Measurements from ENCODE around the gene MAPK12.

The MAPK12 gene

DNA sequence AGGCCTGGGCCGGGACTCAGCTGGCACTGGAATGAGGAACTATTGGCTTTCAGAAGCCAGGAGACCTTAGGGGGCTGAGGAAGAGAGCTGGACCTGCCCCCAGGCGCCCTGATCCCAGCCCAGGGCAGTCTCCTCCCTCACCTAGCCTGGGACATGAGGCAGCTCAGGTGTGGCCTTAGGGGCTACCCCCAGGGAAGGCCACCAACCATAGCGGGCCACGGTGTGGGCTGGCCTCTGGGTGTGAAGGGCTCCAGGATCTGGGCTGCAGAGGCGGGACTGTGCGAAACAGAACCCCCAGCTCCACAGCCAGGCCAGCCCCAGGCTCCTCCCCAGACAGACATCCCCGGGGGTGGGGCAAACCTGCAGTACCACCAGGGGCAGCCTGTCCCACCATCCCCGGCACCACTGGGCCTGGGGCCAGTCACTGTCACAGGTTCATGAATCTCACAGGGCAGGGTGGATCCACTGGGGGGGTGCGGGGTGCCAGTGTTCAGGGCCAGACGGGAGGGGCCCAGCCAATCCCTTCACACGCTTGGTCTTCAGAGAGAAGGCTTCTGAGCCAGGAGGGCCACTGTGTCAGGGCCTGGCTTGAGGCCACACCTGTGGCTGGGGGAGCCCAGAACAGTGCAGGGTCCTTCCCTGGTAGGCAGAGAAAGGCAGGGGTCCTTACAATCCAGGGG, 42.5 kb upstream of the MAPK12 start:
- TF ChIP-seq, protein P1, sequence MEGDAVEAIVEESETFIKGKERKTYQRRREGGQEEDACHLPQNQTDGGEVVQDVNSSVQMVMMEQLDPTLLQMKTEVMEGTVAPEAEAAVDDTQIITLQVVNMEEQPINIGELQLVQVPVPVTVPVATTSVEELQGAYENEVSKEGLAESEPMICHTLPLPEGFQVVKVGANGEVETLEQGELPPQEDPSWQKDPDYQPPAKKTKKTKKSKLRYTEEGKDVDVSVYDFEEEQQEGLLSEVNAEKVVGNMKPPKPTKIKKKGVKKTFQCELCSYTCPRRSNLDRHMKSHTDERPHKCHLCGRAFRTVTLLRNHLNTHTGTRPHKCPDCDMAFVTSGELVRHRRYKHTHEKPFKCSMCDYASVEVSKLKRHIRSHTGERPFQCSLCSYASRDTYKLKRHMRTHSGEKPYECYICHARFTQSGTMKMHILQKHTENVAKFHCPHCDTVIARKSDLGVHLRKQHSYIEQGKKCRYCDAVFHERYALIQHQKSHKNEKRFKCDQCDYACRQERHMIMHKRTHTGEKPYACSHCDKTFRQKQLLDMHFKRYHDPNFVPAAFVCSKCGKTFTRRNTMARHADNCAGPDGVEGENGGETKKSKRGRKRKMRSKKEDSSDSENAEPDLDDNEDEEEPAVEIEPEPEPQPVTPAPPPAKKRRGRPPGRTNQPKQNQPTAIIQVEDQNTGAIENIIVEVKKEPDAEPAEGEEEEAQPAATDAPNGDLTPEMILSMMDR (IDR thresholded peaks at IDR 0.05): no peak
- peak overlapping the region; percentile 96 for H3K4me3 ChIP-seq
- H3K27ac ChIP-seq: peak overlapping the region; percentile 83 to 98
- DNase-seq (ENCODE audit: low spot score): no peak

DNA sequence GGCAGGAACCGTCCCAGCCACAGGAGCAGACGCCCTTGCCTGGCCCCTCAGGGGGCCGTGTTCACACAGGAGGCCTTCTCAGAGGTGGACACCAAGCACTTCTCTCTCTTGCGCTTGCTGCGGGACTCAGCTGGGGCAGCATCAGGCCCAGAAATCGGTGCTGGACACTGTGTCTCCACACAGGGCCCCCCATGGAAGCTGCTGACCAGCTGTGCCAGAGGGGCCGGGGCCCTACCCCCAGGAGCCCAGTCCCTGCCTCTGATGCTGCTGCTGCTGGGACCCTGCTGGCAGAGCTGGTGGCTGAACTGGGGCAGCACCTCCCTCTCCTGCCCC, 42.0 kb upstream of the MAPK12 start:
- TF ChIP-seq, protein P1 (IDR thresholded peaks at IDR 0.05): no peak
- DNase-seq (ENCODE audit: low spot score): no peak
- H3K27ac ChIP-seq: peak overlapping the region; percentile 83 to 98
- peak overlapping the region; percentile 96 for H3K4me3 ChIP-seq

- no peak for DNase-seq (ENCODE audit: low spot score)
- H3K4me3 ChIP-seq: peak overlapping the region; percentile 96
- H3K27ac ChIP-seq: peak overlapping the region; percentile 83 to 98
- TF ChIP-seq, protein P1 (IDR thresholded peaks at IDR 0.05): no peak
These were observed 41.1 kb upstream of the MAPK12 start for GRCh38 chr22:50302564-50302963.

DNA sequence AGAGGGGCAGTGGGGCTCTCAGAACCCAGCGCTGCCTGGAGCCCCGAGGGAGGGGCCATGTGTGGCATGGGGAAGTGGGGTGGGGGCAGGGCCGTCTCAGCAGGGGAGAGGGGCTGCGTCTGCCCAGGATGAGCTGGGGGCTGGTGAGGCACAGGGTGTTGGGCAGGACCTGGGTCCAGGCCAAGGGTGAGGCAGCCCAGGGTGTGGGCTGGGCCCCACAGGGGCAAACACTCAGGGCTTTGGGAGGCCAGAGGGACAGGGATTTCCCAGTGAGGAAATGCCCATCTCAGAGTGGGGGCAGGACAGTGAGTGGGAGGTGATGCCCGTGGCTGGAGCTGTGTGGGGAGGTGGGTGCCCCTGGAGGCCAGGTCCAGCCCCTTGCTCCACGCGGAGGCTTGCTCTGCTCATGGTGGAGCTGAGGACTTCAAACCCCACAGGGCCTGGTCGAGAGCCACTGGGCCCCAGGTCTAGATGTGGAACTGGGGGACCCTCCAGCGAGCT, 40.6 kb upstream of the MAPK12 start:
- peak overlapping the region; percentile 96 for H3K4me3 ChIP-seq
- DNase-seq (ENCODE audit: low spot score): no peak

DNA sequence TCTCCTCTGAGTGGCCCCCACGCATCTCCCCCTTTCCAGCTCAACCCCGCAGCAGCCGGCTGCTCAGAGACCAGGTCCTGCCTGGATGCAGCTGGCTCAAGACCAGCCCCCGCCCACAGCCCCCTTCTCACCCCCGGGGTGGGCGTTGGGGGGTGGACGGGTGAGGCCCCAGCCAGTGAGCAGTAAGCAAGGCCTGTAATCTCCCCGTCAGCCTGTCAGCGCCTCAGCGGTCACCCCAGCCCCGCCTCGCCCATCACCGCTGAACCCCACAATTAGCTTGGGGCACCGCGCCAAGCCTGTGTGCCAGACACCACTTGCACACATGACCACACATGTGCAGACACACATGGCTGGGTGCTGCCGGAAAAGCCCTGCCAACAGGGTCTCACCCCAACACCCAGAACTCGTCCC, 40.1 kb upstream of the MAPK12 start:
- H3K27ac ChIP-seq: peak overlapping the region; percentile 83 to 98
- TF ChIP-seq, protein P1 (IDR thresholded peaks at IDR 0.05): no peak
- no peak for DNase-seq (ENCODE audit: low spot score)
- H3K4me3 ChIP-seq: peak overlapping the region; percentile 96

More for the DNA sequence above, 40.6 kb upstream of the MAPK12 start:
- peak overlapping the region; percentile 83 to 98 for H3K27ac ChIP-seq
- TF ChIP-seq, protein P1 (IDR thresholded peaks at IDR 0.05): no peak

GRCh38 chr22:50300620-50301257, 39.3 kb upstream of the MAPK12 start:
- H3K27ac ChIP-seq: peak overlapping the region; percentile 83 to 98
- H3K4me3 ChIP-seq: peak overlapping the region; percentile 96
- DNase-seq (ENCODE audit: low spot score): no peak
- TF ChIP-seq, protein P1 (IDR thresholded peaks at IDR 0.05): no peak

All from coronary artery (tissue), 2 donors.